Upper lobe of right lung (tissue), 1 donor: ENCODE results near the gene USF1. TPM values are rescaled to one million over a fixed set of nuclear protein-coding genes. Genes with fewer than 3 reads are reported as not detected.
"Not testable (repeated sequence)": the region's sequence is repeated elsewhere in the genome, so short reads cannot be mapped to it uniquely, and the experiment has no call there.

Experiments
- ATAC-seq: fragments of 200-7000 bp; cut with Tn5 transposase; one replicate; pipeline ENCODE4 v1.9.1; 2020; ENCODE audit warnings: mild to moderate bottlenecking, moderate library complexity
- DNase-seq: peaks from one replicate; pipeline ENCODE4 v3.0.0-alpha.2; 2020
- H3K27ac ChIP-seq: fragments of 200-600 bp; one replicate; pipeline ENCODE4 v1.8.0; 2022
- H3K27me3 ChIP-seq: fragments of 200-600 bp; one replicate; pipeline ENCODE4 v1.8.0; 2022; ENCODE audit warnings: mild to moderate bottlenecking
- H3K36me3 ChIP-seq: fragments of 200-600 bp; one replicate; pipeline ENCODE4 v1.8.0; 2022
- H3K4me1 ChIP-seq: fragments of 200-600 bp; one replicate; pipeline ENCODE4 v1.8.0; 2022
- H3K4me3 ChIP-seq: fragments of 200-600 bp; one replicate; pipeline ENCODE4 v1.8.0; 2022; ENCODE audit warnings: mild to moderate bottlenecking
- H3K9me3 ChIP-seq: fragments of 200-600 bp; one replicate; pipeline ENCODE4 v1.8.0; 2022
- CTCF ChIP-seq: fragments of 200-600 bp; IDR thresholded peaks from one replicate; pipeline ENCODE4 v1.8.0; 2022; ENCODE audit warnings: antibody characterized with exemption
- intact Hi-C: fragments of 100-400 bp; cut with DNase I; formaldehyde crosslinking; loops from one replicate; pipeline ENCODE4 v1.11.0; 2022
- total RNA-seq: library from RNA; stranded (reverse); fragmentation: NEBNext Ultra II Directional; extraction: Animal tissue kit (Norgen Biotek cat#: 25700); gene quantifications from one replicate; pipeline ENCODE4 v1.2.1, GENCODE V29; 2021
- donor health status: DM: no; HTN: yes; CAD: no; lungs with severe emphysema.

The USF1 gene
- total RNA-seq, 1 donor from 2014 or later = 67.6 TPM

- Histone ChIP-seq H3K9me3 (no peaks in the 10 kb centered on the region), H3K27me3 (no peaks in the 10 kb centered on the region), H3K4me3 (no peak overlapping the region), H3K36me3 (no peaks in the 10 kb centered on the region), H3K27ac (no peak overlapping the region), H3K4me1 (no peaks in the 10 kb centered on the region)
- no peak for ATAC-seq
- DNase-seq = no peak
- TF ChIP-seq CTCF = no peak
- intact Hi-C loops = no loop called here
Measured at GRCh38 chr1:161070761-161071160, 25.0 kb upstream of the USF1 start.

- ATAC-seq (peak; percentile 86), DNase-seq (peak; percentile 90)
- intact Hi-C loops = no loop called here
- Histone ChIP-seq H3K4me3 (peak within 1 kb of the TSS; percentile 54), H3K27ac (peak within 1 kb of the TSS; percentile 84), H3K27me3 (no peaks in the 10 kb centered on the region), H3K4me1 (no peaks in the 10 kb centered on the region), H3K9me3 (no peaks in the 10 kb centered on the region), H3K36me3 (no peaks in the 10 kb centered on the region)
- TF ChIP-seq CTCF = no peak
Measured at GRCh38 chr1:161069731-161070270, 24.0 kb upstream of the USF1 start, which contains the start of gene ARHGAP30. Gene ARHGAP30 (minus strand): TSS chr1:161069891. CDS start chr1:161069624, 267 bp downstream.

GRCh38 chr1:161069241-161069640 is 23.5 kb upstream of the USF1 start:
- peak overlapping the region; percentile 54 for H3K4me3 ChIP-seq
- DNase-seq = no peak
- ATAC-seq = no peak
- H3K9me3 ChIP-seq = no peaks in the 10 kb centered on the region
- H3K4me1 ChIP-seq = no peaks in the 10 kb centered on the region
- H3K27me3 ChIP-seq = no peaks in the 10 kb centered on the region
- TF ChIP-seq CTCF = no peak
- no peaks in the 10 kb centered on the region for H3K36me3 ChIP-seq
- H3K27ac ChIP-seq = peak overlapping the region; percentile 84
- intact Hi-C loops = no loop called here

- ATAC-seq (peak; percentile 85), DNase-seq (peak; percentile 82)
- H3K27ac ChIP-seq = peak overlapping the region; percentile 84
- no peaks in the 10 kb centered on the region for H3K4me1 ChIP-seq
- H3K9me3 ChIP-seq = no peaks in the 10 kb centered on the region
- TF ChIP-seq CTCF = no peak
- H3K4me3 ChIP-seq = peak overlapping the region; percentile 54
- H3K27me3 ChIP-seq = no peaks in the 10 kb centered on the region
- intact Hi-C loops = no loop called here
- no peaks in the 10 kb centered on the region for H3K36me3 ChIP-seq
Measured at GRCh38 chr1:161068306-161069234, 22.8 kb upstream of the USF1 start.

- ATAC-seq (no peak), DNase-seq (no peak)
- no peaks in the 10 kb centered on the region for H3K27me3 ChIP-seq
- no peak overlapping the region for H3K27ac ChIP-seq
- H3K4me1 ChIP-seq = no peaks in the 10 kb centered on the region
- no peaks in the 10 kb centered on the region for H3K9me3 ChIP-seq
- TF ChIP-seq CTCF = no peak
- no peak overlapping the region for H3K4me3 ChIP-seq
- intact Hi-C loops = no loop called here
- H3K36me3 ChIP-seq = no peaks in the 10 kb centered on the region
Measured at GRCh38 chr1:161066694-161067093, 20.9 kb upstream of the USF1 start.

GRCh38 chr1:161065681-161066080 is 19.9 kb upstream of the USF1 start:
- H3K27ac ChIP-seq, H3K36me3 ChIP-seq, H3K9me3 ChIP-seq, H3K27me3 ChIP-seq, intact Hi-C loops, H3K4me3 ChIP-seq, DNase-seq, H3K4me1 ChIP-seq, ATAC-seq: not testable (repeated sequence)

- DNase-seq, H3K36me3 ChIP-seq, H3K4me1 ChIP-seq, H3K27me3 ChIP-seq, ATAC-seq, intact Hi-C loops, H3K9me3 ChIP-seq, H3K27ac ChIP-seq, H3K4me3 ChIP-seq: not testable (repeated sequence)
Measured at GRCh38 chr1:161063936-161064335, 18.2 kb upstream of the USF1 start.
